Posterior cingulate gyrus (tissue), 11 donors: ENCODE data around the gene FOXP4.
A peak's percentile ranks its signal among the peaks of the same experiment; 100 is the strongest.
"Not testable (repeated sequence)": the region's sequence is repeated elsewhere in the genome, so short reads cannot be mapped to it uniquely, and the experiment has no call there.

Experiments
- DNase-seq, 10 donors: peaks; one replicate each; pipeline versions ENCODE4 v3.0.0 to v3.0.0-alpha.2; 2020 to 2021; ENCODE audit warnings: mixed read lengths in 3 of 10
- intact Hi-C: fragments of 100-400 bp; cut with DNase I; formaldehyde crosslinking; loops from one replicate; pipeline ENCODE4 v1.15.1; 2023

FOXP4 gene

GRCh38 chr6:41614715-41615114 lies 68.5 kb downstream of the FOXP4 start:
- peak in 2 of 10 donors; percentile 10 to 12 for DNase-seq
- intact Hi-C loops = no loop called here

GRCh38 chr6:41615311-41615710 lies 69.1 kb downstream of the FOXP4 start:
- DNase-seq = peak in 3 of 10 donors; percentile 15 to 39 (median 22)
- intact Hi-C loops = no loop called here

- DNase-seq = peak in 1 of 10 donors; percentile 7
These were observed 72.4 kb downstream of the FOXP4 start for GRCh38 chr6:41618598-41618997.

GRCh38 chr6:41619193-41619592 lies 73.0 kb downstream of the FOXP4 start:
- DNase-seq = peak in 2 of 10 donors; percentile 10 to 27

More at GRCh38 chr6:41618598-41618997, 72.4 kb downstream of the FOXP4 start:
- intact Hi-C loops = no loop called here

GRCh38 chr6:41621367-41621766 lies 75.2 kb downstream of the FOXP4 start:
- intact Hi-C loops = no loop called here

More at GRCh38 chr6:41619193-41619592, 73.0 kb downstream of the FOXP4 start:
- intact Hi-C loops = not testable (repeated sequence)

GRCh38 chr6:41621802-41622201 lies 75.6 kb downstream of the FOXP4 start:
- intact Hi-C loops = no loop called here
- DNase-seq = no peak

More at GRCh38 chr6:41621367-41621766, 75.2 kb downstream of the FOXP4 start:
- no peak for DNase-seq

GRCh38 chr6:41622206-41622988 lies 76.2 kb downstream of the FOXP4 start:
- intact Hi-C loops = no loop called here
- DNase-seq = peak in 1 of 10 donors; percentile 1

GRCh38 chr6:41623330-41623729 lies 77.1 kb downstream of the FOXP4 start:
- DNase-seq = no peak
- intact Hi-C loops = no loop called here

GRCh38 chr6:41624621-41625380 lies 78.6 kb downstream of the FOXP4 start:
- DNase-seq = peak in 2 of 10 donors; percentile 21 to 52
- intact Hi-C loops = no loop called here

- intact Hi-C loops = no loop called here
- peak in 2 of 10 donors; percentile 12 to 44 for DNase-seq
These were observed 79.3 kb downstream of the FOXP4 start for GRCh38 chr6:41625442-41625841.

- intact Hi-C loops = no loop called here
- DNase-seq = peak in 1 of 10 donors; percentile 5
These were observed 79.8 kb downstream of the FOXP4 start for GRCh38 chr6:41626022-41626421.

GRCh38 chr6:41626917-41627316 lies 80.7 kb downstream of the FOXP4 start:
- DNase-seq = peak in 1 of 10 donors; percentile 41
- intact Hi-C loops = no loop called here

GRCh38 chr6:41629128-41629527 lies 82.9 kb downstream of the FOXP4 start:
- no peak for DNase-seq
- intact Hi-C loops = no loop called here

GRCh38 chr6:41630069-41630468 lies 83.9 kb downstream of the FOXP4 start:
- DNase-seq = peak in 2 of 10 donors; percentile 30 to 44
- intact Hi-C loops = no loop called here

GRCh38 chr6:41630946-41631345 lies 84.8 kb downstream of the FOXP4 start:
- DNase-seq = peak in 3 of 10 donors; percentile 39 to 55 (median 43)

GRCh38 chr6:41633056-41633634 lies 87.0 kb downstream of the FOXP4 start:
- intact Hi-C loops = no loop called here
- DNase-seq = peak in 1 of 10 donors; percentile 17

More at GRCh38 chr6:41630946-41631345, 84.8 kb downstream of the FOXP4 start:
- intact Hi-C loops = no loop called here

GRCh38 chr6:41634657-41635056 lies 88.5 kb downstream of the FOXP4 start:
- DNase-seq = peak in 3 of 10 donors; percentile 45 to 88 (median 65)
- intact Hi-C loops = no loop called here

GRCh38 chr6:41635365-41635764 lies 89.2 kb downstream of the FOXP4 start:
- intact Hi-C loops = no loop called here
- DNase-seq = peak in 3 of 10 donors; percentile 27 to 49 (median 31)

- intact Hi-C loops = no loop called here
- DNase-seq = peak in 3 of 10 donors; percentile 47 to 65 (median 57)
These were observed 90.6 kb downstream of the FOXP4 start for GRCh38 chr6:41636833-41637193.

- DNase-seq = peak in 3 of 10 donors; percentile 49 to 77 (median 62)
- intact Hi-C loops = no loop called here
These were observed 91.2 kb downstream of the FOXP4 start for GRCh38 chr6:41637194-41638001.
